HG02840 (cell line): ENCODE data around the gene SLC22A25.
"Not testable (repeated sequence)": the region's sequence is repeated elsewhere in the genome, so short reads cannot be mapped to it uniquely, and the experiment has no call there.

Source experiments
- ATAC-seq: cut with Tn5 transposase; IDR thresholded peaks from one replicate; pipeline ENCODE4 v1.9.1; 2021; ENCODE audit warnings: mild to moderate bottlenecking, moderate library complexity, moderate number of reproducible peaks; ENCODE audit not compliant: unreplicated experiment, low FRiP score

SLC22A25 gene

DNA sequence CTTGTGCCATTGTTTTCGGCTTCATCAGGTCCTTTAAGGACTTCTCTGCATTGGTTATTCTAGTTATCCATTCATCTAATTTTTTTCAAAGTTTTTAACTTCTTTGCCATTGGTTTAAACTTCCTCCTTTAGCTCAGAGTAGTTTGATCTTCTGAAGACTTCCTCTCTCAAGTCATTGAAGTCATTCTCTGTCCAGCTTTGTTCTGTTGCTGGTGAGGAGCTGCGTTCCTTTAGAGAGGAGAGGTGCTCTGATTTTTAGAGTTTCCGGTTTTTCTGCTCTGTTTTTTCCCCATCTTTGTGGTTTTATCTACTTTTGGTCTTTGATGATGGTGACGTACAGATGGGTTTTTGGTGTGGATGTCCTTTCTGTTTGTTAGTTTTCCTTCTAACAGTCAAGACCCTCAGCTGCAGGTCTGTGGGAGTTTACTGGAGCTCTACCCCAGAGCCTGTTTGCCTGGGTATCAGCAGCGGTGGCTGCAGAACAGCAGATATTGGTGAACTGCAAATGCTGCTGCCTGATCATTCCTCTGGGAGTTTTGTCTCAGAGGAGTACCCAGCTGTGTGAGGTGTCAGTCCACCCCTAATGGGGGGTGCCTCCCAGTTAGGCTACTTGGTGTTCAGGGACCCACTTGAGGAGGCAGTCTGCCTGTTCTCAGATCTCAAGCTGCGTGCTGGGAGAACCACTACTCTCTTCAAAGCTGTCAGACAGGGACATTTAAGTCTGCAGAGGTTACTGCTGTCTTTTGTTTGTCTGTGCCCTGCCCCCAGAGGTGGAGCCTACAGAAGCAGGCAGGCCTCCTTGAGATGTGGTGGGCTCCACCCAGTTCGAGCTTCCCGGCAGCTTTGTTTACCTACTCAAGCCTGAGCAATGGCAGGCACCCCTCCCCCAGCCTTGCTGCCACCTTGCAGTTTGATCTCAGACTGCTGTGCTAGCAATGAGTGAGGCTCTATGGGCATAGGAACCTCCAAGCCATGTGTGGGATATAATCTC lies 7.6 kb downstream of the SLC22A25 start:
- not testable (repeated sequence) for ATAC-seq

DNA sequence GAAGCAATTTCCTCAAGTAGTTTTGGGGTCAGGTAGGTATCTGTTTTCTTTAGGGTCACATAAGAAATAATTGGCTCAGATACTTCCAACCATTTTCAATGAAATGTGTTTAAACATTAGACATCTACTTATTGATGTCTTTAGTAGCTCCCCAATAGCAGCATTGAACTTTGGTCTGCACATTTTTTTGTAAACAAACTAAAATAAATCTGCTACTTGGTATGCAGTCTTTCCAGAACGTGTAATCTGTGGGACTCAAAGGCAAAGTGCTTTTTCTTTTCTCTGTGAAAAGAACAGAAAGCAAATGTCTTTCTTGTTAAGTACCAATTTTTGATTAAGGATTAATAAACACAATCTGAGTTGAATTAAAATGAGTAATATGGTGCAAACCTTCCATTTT lies 13.6 kb downstream of the SLC22A25 start:
- ATAC-seq: no peak

DNA sequence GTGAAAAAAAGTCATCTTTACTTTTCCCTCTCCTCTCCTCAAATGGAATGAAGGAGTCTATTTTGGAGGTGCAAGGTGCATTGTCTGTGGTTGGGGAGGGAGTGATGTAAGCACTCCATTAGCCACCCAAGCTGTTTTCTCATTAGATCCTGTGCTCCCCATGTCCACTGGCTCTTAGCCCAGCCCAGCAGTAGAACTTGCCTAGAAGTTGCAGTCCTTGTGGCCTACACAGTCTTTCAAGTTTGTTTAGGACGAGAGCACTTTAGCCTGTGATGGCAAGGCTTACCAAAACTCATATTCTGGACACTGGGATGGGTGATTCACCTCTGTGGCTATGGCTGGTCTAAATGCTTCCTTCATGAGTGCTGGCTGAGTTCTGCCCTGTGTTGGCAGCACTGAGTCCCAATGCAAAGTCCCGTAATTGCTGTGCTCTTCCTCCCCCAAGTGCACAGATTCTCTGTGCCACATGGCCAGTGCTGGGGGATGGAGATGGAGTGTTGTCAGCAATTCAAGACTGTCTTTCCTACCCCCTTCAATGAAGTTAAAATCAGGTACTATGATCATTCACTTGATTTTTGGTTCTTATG lies 15.8 kb downstream of the SLC22A25 start:
- ATAC-seq: no peak

DNA sequence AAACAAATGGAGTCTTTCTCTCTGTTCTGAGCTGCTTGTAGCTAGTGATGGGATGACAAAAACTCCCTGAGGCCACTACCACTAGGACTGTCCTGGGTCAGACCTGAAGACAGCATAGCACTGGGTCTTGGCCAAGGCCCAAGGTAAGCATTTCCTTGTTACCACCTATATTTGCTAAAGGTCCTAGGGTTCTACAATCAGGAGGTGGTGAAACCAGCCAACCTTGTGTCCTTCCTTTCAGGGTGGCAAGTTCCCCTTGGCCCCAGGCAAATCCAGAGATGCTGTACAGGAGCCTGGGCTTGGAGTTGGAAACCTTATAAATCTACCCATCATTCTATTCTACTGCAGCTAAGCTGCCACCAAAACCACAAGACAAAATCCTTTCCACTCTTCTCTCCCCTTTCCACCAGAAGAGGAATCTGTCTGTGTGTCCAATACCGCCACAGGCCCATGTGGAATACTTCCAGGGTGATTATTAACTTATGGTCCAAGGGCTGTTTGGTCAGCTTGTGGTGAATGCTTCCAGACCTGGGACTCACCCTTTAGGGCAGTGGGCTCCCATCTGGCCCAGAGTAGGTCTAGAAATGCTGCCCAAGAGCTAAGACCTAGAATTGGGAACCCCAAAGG lies 16.8 kb downstream of the SLC22A25 start:
- ATAC-seq: no peak

DNA sequence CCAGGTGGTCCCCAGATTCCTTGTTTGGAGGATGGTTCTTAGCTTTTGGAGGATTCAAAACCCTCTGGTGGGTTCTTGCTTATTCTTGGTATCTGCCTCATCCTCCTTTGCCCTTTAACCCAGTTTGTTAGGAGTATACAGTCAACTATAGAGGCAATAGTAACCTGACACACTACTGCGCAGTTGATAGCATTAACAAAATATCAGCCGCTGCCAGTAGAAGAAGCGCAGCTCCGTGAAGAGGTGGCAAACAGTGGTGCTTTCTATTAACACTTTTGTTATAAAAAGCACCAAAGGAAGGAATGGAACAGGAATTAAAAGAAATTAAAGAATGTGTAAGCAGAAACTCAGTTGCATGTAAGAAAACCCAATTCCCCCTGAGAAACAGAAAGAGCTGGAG lies 29.3 kb downstream of the SLC22A25 start:
- ATAC-seq: no peak

DNA sequence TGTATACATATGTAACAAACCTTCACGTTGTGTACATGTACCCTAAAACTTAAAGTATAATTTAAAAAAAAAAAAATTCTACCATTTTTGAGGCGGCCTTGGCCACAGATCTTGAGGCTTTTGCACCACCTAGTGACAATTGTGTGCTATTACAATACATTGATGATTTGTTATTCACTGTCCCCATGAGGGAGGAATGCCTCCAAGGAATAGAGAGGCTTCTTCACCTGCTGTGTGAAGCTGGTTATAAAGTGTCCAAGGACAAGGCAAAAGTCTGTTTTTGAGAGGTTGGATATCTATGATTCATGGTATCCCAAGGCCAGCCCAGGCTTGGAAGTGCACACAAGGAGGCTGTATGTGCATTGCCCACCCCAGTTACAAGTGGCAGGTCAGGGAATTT lies 30.7 kb downstream of the SLC22A25 start:
- no peak for ATAC-seq

GRCh38 chr11:63210111-63210510 lies 33.3 kb downstream of the SLC22A25 start:
- no peak for ATAC-seq
